ENCODE measurements around the gene TOLLIP. TPM values are rescaled to one million over a fixed set of nuclear protein-coding genes. Genes with fewer than 3 reads are reported as not detected.

TOLLIP gene
- total RNA-seq, 4 donors from 2014 or later, result 50.9 to 89.0 (median 54.9) TPM

GRCh38 chr11:1306186-1307162 lies 3.0 kb downstream of the TOLLIP start:
- Histone ChIP-seq H3K27me3 (no peaks in the 10 kb centered on the region), H3K4me3 (no peak overlapping the region), H3K27ac (peak overlapping the region in 2 of 4 donors; percentile 25 to 98), H3K9me3 (no peaks in the 10 kb centered on the region), H3K36me3 (peaks cover 0 to 14% (median 0%) of the 10 kb centered on the region in 3 donors), H3K4me1 (peaks cover 0 to 88% (median 52%) of the 10 kb centered on the region in 4 donors)
- WGBS, 2 donors, result 82 to 87% methylated on average over 28 to 30 of the region's 30 CpGs
- TF ChIP-seq POLR2A (IDR thresholded peaks at IDR 0.05) (no peak), EP300 (IDR thresholded peaks at IDR 0.05) (no peak), CTCF (IDR thresholded peaks at IDR 0.05) (no peak)
- DNase-seq (ENCODE audit: low spot score in 2 of 2), result no peak

GRCh38 chr11:1305501-1306056 lies 3.9 kb downstream of the TOLLIP start:
- peaks cover 0 to 89% (median 52%) of the 10 kb centered on the region in 4 donors for H3K4me1 ChIP-seq
- H3K9me3 ChIP-seq, result no peaks in the 10 kb centered on the region
- no peaks in the 10 kb centered on the region for H3K27me3 ChIP-seq
- WGBS, 2 donors, result 90 to 93% methylated on average over 25 to 27 of the region's 27 CpGs
- no peak for DNase-seq (ENCODE audit: low spot score in 2 of 2)
- no peak for TF ChIP-seq POLR2A (IDR thresholded peaks at IDR 0.05)
- no peak for TF ChIP-seq EP300 (IDR thresholded peaks at IDR 0.05)
- no peak for TF ChIP-seq CTCF (IDR thresholded peaks at IDR 0.05)
- H3K4me3 ChIP-seq, result no peak overlapping the region
- peak overlapping the region in 3 of 4 donors; percentile 25 to 98 (median 47) for H3K27ac ChIP-seq
- H3K36me3 ChIP-seq, result peaks cover 0 to 17% (median 0%) of the 10 kb centered on the region in 3 donors

- H3K4me3 ChIP-seq, result no peak overlapping the region
- TF ChIP-seq POLR2A (IDR thresholded peaks at IDR 0.05) (no peak), EP300 (IDR thresholded peaks at IDR 0.05) (no peak), CTCF (IDR thresholded peaks at IDR 0.05) (no peak)
- no peaks in the 10 kb centered on the region for H3K9me3 ChIP-seq
- H3K4me1 ChIP-seq, result peaks cover 0 to 89% (median 47%) of the 10 kb centered on the region in 4 donors
- H3K36me3 ChIP-seq, result peaks cover 0 to 18% (median 0%) of the 10 kb centered on the region in 3 donors
- peak overlapping the region; percentile 25 to 98 (median 68) for H3K27ac ChIP-seq
- no peak for DNase-seq (ENCODE audit: low spot score in 2 of 2)
- 85% methylated on average over 13 of the region's 13 CpGs for WGBS, 2 donors
- H3K27me3 ChIP-seq, result no peaks in the 10 kb centered on the region
Observed at GRCh38 chr11:1305063-1305495, 4.4 kb downstream of the TOLLIP start.

- 49 to 60% methylated on average over 14 of the region's 14 CpGs for WGBS, 2 donors
- H3K9me3 ChIP-seq, result no peaks in the 10 kb centered on the region
- TF ChIP-seq EP300 (IDR thresholded peaks at IDR 0.05) (peak in 1 of 2 donors; percentile 46), POLR2A (IDR thresholded peaks at IDR 0.05) (no peak)
- H3K4me1 ChIP-seq, result peaks cover 0 to 93% (median 52%) of the 10 kb centered on the region in 4 donors
- no peak for DNase-seq (ENCODE audit: low spot score in 2 of 2)
- peaks cover 0 to 18% (median 0%) of the 10 kb centered on the region in 3 donors for H3K36me3 ChIP-seq
- H3K27me3 ChIP-seq, result no peaks in the 10 kb centered on the region
- no peak overlapping the region for H3K4me3 ChIP-seq
- H3K27ac ChIP-seq, result peak overlapping the region; percentile 40 to 98 (median 68)
Observed at GRCh38 chr11:1304380-1304779, 5.1 kb downstream of the TOLLIP start.

- Histone ChIP-seq H3K4me3 (no peak overlapping the region), H3K9me3 (no peaks in the 10 kb centered on the region), H3K36me3 (peaks cover 0 to 18% (median 0%) of the 10 kb centered on the region in 3 donors), H3K27ac (peak overlapping the region; percentile 40 to 98 (median 68)), H3K4me1 (peaks cover 0 to 97% (median 53%) of the 10 kb centered on the region in 4 donors), H3K27me3 (no peaks in the 10 kb centered on the region)
- 45 to 52% methylated on average over 10 of the region's 10 CpGs for WGBS, 2 donors
- no peak for DNase-seq (ENCODE audit: low spot score in 2 of 2)
- no peak for TF ChIP-seq EP300 (IDR thresholded peaks at IDR 0.05)
- no peak for TF ChIP-seq POLR2A (IDR thresholded peaks at IDR 0.05)
- TF ChIP-seq CTCF (IDR thresholded peaks at IDR 0.05), result no peak
Observed at GRCh38 chr11:1303973-1304372, 5.5 kb downstream of the TOLLIP start.

Measured in tibial nerve (tissue), 4 donors.